B cell (primary cell): ENCODE results near the gene TMEM109. TPM values are rescaled to one million over a fixed set of nuclear protein-coding genes. Genes with fewer than 3 reads are reported as not detected.

Experiments used
- ATAC-seq: fragments of 200-7000 bp; cut with Tn5 transposase; one replicate; pipeline ENCODE4 v1.10.0; 2021; ENCODE audit warnings: low read depth, mild to moderate bottlenecking, moderate number of reproducible peaks, moderate library complexity
- CTCF ChIA-PET: fragments of 350-600 bp; sonication (Branson Sonifier 250); formaldehyde crosslinking; loops from one replicate; lab custom pipeline; 2021; ENCODE audit warnings: antibody characterized with exemption, inconsistent platforms; lab: Charles Lee
- POLR2A ChIA-PET: fragments of 350-600 bp; sonication (Branson Sonifier 250); formaldehyde crosslinking; loops from one replicate; lab custom pipeline; 2021; ENCODE audit warnings: antibody characterized with exemption; lab: Charles Lee
- DNase-seq: peaks from one replicate; pipeline ENCODE4 v3.0.0; 2013
- H2AFZ ChIP-seq: 2 replicates; pipeline ENCODE4 v1.6.1; 2012; ENCODE audit warnings: mild to moderate bottlenecking, low read depth, low read length; ENCODE audit not compliant: insufficient read depth, poor library complexity, severe bottlenecking
- H3K27ac ChIP-seq, 2 donors: 1 replicate in 1 of 2; 2 replicates in 1 of 2; pipeline ENCODE4 v1.5.1; 2012 to 2013; ENCODE audit warnings: low read length in 2 of 2, mild to moderate bottlenecking in 2 of 2, moderate library complexity in 1 of 2
- H3K27me3 ChIP-seq, 4 experiments: fragments of 200-600 bp in 1 of 4; sonication (generic) in 1 of 4; replicated peaks in 1 of 4; 1 replicate in 2 of 4; 2 replicates in 2 of 4; pipeline versions ENCODE4 v1.6.1 to v1.7.0; 2013 to 2016; ENCODE audit warnings: low read length in 3 of 4, mild to moderate bottlenecking in 2 of 4, mixed read lengths in 1 of 4, moderate library complexity in 1 of 4; ENCODE audit not compliant: insufficient read depth in 4 of 4, control insufficient read depth in 3 of 4; ENCODE audit errors: control extremely low read depth in 1 of 4
- H3K36me3 ChIP-seq, 2 experiments: replicated peaks in 1 of 2; 1 replicate in 1 of 2; 2 replicates in 1 of 2; pipeline versions ENCODE4 v1.6.1 to v1.7.1; 2013; ENCODE audit warnings: low read length in 1 of 2; ENCODE audit not compliant: insufficient read depth in 2 of 2, control insufficient read depth in 1 of 2; ENCODE audit errors: control extremely low read depth in 1 of 2, extremely low read depth in 1 of 2
- H3K4me1 ChIP-seq, 2 donors: fragments of 200-600 bp in 1 of 2; sonication (generic) in 1 of 2; 1 replicate in 1 of 2; 2 replicates in 1 of 2; pipeline versions ENCODE4 v1.5.1 to v1.6.1; 2013 to 2017; ENCODE audit warnings: low read length in 2 of 2; ENCODE audit not compliant: control insufficient read depth in 2 of 2, insufficient read depth in 2 of 2
- H3K4me2 ChIP-seq: replicated peaks from 2 replicates; pipeline ENCODE3; 2012; ENCODE audit warnings: mild to moderate bottlenecking, low read depth, low read length; ENCODE audit not compliant: poor library complexity, severe bottlenecking
- H3K4me3 ChIP-seq, 5 experiments: fragments of 200-600 bp in 1 of 5; sonication (generic) in 1 of 5; 1 replicate in 3 of 5; 2 replicates in 2 of 5; pipeline versions ENCODE4 v1.5.1 to v1.7.0; 2011 to 2016; ENCODE audit warnings: low read length in 4 of 5, mild to moderate bottlenecking in 4 of 5, low read depth in 2 of 5, control low read depth in 1 of 5, moderate library complexity in 1 of 5; ENCODE audit not compliant: insufficient read depth in 1 of 5; ENCODE audit errors: control extremely low read depth in 1 of 5, extremely low read depth in 1 of 5
- H3K79me2 ChIP-seq: fragments of 200-600 bp; sonication (generic); one replicate; pipeline ENCODE4 v1.6.0; 2016; ENCODE audit warnings: low read length; ENCODE audit not compliant: control insufficient read depth, insufficient read depth
- H3K9ac ChIP-seq: fragments of 200-600 bp; sonication (generic); 2 replicates; pipeline ENCODE4 v1.6.1; 2017; ENCODE audit warnings: mild to moderate bottlenecking, low read length, moderate library complexity
- H3K9me3 ChIP-seq, 3 donors: one replicate each; pipeline versions ENCODE4 v1.6.1 to v1.7.1; 2013; ENCODE audit warnings: low read length in 2 of 3; ENCODE audit not compliant: control insufficient read depth in 2 of 3, insufficient read depth in 1 of 3; ENCODE audit errors: control extremely low read depth in 1 of 3
- H4K20me1 ChIP-seq: 2 replicates; pipeline ENCODE4 v1.6.0; 2012; ENCODE audit warnings: mild to moderate bottlenecking, low read length; ENCODE audit not compliant: insufficient read depth, control insufficient read depth, poor library complexity, severe bottlenecking
- H3K27ac Mint-ChIP-seq: one replicate; pipeline ENCODE4 v1.8.0; 2021; ENCODE audit warnings: mixed read lengths
- H3K27me3 Mint-ChIP-seq: one replicate; pipeline ENCODE4 v1.8.0; 2021; ENCODE audit warnings: mixed read lengths
- H3K4me1 Mint-ChIP-seq: one replicate; pipeline ENCODE4 v1.8.0; 2021; ENCODE audit warnings: mixed read lengths
- H3K4me3 Mint-ChIP-seq: one replicate; pipeline ENCODE4 v1.8.0; 2021; ENCODE audit warnings: mixed read lengths
- H3K9me3 Mint-ChIP-seq: one replicate; pipeline ENCODE4 v1.8.0; 2022; ENCODE audit warnings: mixed read lengths; ENCODE audit not compliant: insufficient read depth
- CTCF ChIP-seq: fragments of 200-600 bp; IDR thresholded peaks from one replicate; pipeline ENCODE4 v1.8.0; 2022; ENCODE audit warnings: antibody characterized with exemption, mild to moderate bottlenecking
- EZH2 ChIP-seq: IDR thresholded peaks from 2 replicates; pipeline ENCODE4 v1.6.1; 2012; ENCODE audit warnings: borderline replicate concordance, low read depth, mild to moderate bottlenecking, moderate library complexity, low read length; ENCODE audit not compliant: insufficient read depth, poor library complexity, severe bottlenecking
- WGBS: methylation state at CpG from one replicate; pipeline ENCODE4 v1.1.5; 2013; ENCODE audit warnings: missing lambda C conversion rate; ENCODE audit not compliant: insufficient coverage; 5-methylcytosine and 5-hydroxymethylcytosine counted together
- intact Hi-C: fragments of 100-400 bp; cut with micrococcal nuclease; formaldehyde crosslinking; loops from one replicate; pipeline ENCODE4 v1.10.0; 2022
- polyA plus RNA-seq: library from polyadenylated mRNA; depleted of rRNA; stranded (reverse); fragments of >200 nt; gene quantifications from 2 replicates; pipeline ENCODE4 v1.2.3, GENCODE V29; 2012
- total RNA-seq, 2 donors: library from RNA; stranded (reverse); fragments of 120-200 nt in 1 of 2; gene quantifications; 1 replicate in 1 of 2; 2 replicates in 1 of 2; pipeline versions ENCODE4 v1.2.3 to v1.2.4, GENCODE V29; 2013 to 2022

TMEM109 gene
- total and polyA plus RNA-seq, 2 donors (not counting 1 experiment from before 2014, with no cell fraction given), result 32.0 to 99.4 TPM

- Mint-ChIP-seq H3K4me1 (peaks cover 55% of the 10 kb centered on the region), H3K9me3 (no peaks in the 10 kb centered on the region), H3K4me3 (peak within 1 kb of the TSS; percentile 90), H3K27me3 (no peaks in the 10 kb centered on the region), H3K27ac (peak within 1 kb of the TSS; percentile 94)
- Histone ChIP-seq H3K79me2 (peaks cover 56% of the 10 kb centered on the region), H4K20me1 (peaks cover 30% of the 10 kb centered on the region), H3K27me3 (no peaks in the 10 kb centered on the region), H3K9me3 (no peaks in the 10 kb centered on the region), H3K4me3 (peak within 1 kb of the TSS; percentile 53 to 99 (median 81)), H3K4me1 (peaks cover 48 to 62% of the 10 kb centered on the region in 2 donors), H3K36me3 (peaks cover 2 to 12% of the 10 kb centered on the region in 2 experiments), H3K9ac (peak within 1 kb of the TSS; percentile 88), H3K4me2 (peak within 1 kb of the TSS; percentile 100), H3K27ac (peak within 1 kb of the TSS; percentile 91 to 98), H2AFZ (peak within 1 kb of the TSS; percentile 91)
- 0% methylated on average over 17 of the region's 23 CpGs for WGBS
- TF ChIP-seq CTCF, result no peak
- TF ChIP-seq EZH2, result no peak
- CTCF ChIA-PET, result interaction anchor here (0.8 to 3.1 kb wide), 4 partner anchors 9 to 37 kb away, joined by 3 to 14 read pairs (median 4); no protein-coding TSS in a partner anchor
- intact Hi-C loops, result loop anchor here (1.0 to 5.0 kb wide), 6 partner anchors 19 to 118 kb away; partner anchors contain the start of genes CCDC86, CD6 and PRPF19
- DNase-seq (peak; percentile 91), ATAC-seq (peak; percentile 88)
- POLR2A ChIA-PET, result interaction anchor here (0.7 to 3.6 kb wide), 6 partner anchors 18 to 125 kb away, joined by 3 to 26 read pairs (median 10); partner anchors contain the start of gene TMEM109
These were observed 38.2 kb downstream of the TMEM109 start, which contains the start of gene SLC15A3 for GRCh38 chr11:60951904-60952741. TSS of gene SLC15A3 (minus strand) at chr11:60952176. CDS start at chr11:60951551, 625 bp downstream.
